Stimulated activated naive CD8-positive, alpha-beta T cell treated with anti-CD3 and anti-CD28 coated beads, Interleukin-15, Interleukin-2, amounts not matched to agents 100 U/mL and 50 U/mL, for 24 hours (primary cell): ENCODE measurements around the gene UBFD1.
"Not testable (repeated sequence)": the region's sequence is repeated elsewhere in the genome, so short reads cannot be mapped to it uniquely, and the experiment has no call there.

Experiments used
- ATAC-seq: fragments of 150-1000 bp; cut with Tn5 transposase; one replicate; pipeline ENCODE4 v1.10.0; 2021
- DNase-seq: peaks from one replicate; pipeline ENCODE4 v3.0.0; 2021

UBFD1 gene, protein sequence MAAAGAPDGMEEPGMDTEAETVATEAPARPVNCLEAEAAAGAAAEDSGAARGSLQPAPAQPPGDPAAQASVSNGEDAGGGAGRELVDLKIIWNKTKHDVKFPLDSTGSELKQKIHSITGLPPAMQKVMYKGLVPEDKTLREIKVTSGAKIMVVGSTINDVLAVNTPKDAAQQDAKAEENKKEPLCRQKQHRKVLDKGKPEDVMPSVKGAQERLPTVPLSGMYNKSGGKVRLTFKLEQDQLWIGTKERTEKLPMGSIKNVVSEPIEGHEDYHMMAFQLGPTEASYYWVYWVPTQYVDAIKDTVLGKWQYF

DNA sequence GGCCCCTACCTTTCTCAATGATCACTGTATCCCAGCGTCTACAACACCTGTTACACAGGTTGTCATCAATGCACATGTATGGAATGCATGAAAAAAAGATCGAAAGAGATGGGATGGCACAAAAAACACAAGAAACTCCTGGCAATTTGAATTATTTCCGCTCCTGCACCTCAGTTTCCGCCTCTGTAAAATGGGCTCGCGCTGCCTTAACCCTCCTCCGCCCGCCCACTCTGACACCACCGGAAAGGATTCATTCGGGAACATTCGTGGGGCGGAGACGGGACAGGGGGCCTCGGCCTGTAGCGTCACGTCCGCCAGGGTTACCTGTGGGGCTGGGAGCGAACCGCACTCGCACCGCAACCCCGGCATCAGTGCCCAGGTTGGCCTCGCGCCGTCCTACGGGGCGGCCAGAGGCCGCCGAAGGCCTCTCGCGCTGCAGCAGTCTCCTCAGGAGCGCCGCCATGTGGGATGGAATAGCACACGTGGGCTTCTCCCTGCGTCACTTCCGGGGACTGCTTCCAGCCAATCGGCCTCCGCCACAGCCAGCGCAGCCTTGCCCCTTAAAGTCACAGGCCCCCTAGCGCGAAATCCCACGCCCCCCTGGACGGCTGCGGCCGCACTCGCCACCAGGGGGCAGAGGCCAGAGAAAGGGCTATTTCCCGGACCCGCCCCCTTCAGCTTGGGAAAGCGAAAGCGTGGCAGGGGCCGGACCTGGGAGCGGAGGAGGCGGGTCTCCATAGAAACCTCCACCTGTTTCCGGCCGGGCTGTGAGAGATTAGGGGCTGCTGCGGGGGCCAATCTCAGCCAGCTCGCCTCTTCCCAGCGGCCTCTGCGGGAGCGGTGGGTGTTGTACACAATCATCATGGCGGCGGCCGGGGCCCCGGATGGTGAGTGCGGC, at the start of gene UBFD1, which contains the start of gene EARS2:
UBFD1 (plus strand) TSS at position 847 of the 898 bp plus-strand sequence; CDS start at position 863, 16 bp downstream.
EARS2 (minus strand) TSS at position 470 of the 898 bp plus-strand sequence; CDS start at position 463, 7 bp downstream.
- ATAC-seq (peak; percentile 93), DNase-seq (peak; percentile 99)

DNA sequence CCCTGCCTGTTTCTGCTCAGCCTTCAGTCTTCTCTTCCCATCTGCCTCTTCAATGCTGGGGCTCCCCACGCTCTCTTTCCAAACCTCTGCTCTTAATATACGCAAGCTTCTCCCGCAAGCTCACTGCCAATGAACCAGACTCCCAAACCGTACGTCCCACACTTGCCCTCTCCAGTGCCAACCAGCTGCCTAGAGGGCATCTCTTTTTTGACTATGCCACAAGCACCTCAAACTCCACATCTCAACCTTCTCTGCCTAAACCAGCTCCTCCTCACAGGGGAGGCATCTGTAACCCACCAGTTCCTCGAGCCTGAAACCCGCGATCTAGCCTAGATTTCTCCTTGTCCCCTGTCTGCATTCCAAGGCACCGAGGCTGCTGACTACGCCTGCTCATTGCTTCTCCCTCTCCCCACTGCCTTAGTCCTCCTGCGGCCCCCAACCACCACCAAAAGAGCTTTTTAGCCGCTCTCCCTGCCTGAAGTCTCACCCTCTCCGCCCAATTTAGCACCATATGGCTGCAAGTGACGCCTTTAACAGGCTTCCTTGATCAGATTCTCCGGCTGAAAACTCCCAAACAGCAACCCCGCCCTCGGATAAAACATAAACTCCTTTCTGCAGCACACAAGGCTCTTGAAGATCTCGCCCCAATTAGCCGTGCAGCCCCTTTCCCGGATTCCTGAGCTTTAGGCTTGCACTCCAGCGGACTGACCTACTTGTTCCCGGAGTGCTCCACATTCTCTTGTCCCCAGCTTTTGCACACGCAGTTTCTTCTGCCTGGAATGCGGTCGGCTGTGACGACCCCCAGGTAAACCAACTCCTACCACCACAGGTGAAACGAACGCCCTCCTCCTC, 48.7 kb upstream of the UBFD1 start:
- DNase-seq (no peak), ATAC-seq (no peak)

DNA sequence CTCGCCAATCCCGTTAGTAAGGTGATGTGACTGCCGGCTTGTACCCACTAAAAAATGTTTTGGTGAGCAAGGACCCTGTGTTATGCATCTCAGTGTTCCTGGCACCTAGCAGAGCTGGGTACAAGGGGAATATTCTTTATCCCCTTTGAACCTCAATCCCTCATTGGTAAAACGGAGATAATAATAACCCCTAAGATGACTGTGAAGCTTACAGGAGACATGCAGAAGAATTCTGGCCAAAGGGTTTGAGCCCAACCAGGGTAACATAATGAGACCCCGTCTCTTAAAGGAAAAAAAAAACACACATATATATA, 48.1 kb upstream of the UBFD1 start:
- no peak for ATAC-seq
- DNase-seq = no peak

DNA sequence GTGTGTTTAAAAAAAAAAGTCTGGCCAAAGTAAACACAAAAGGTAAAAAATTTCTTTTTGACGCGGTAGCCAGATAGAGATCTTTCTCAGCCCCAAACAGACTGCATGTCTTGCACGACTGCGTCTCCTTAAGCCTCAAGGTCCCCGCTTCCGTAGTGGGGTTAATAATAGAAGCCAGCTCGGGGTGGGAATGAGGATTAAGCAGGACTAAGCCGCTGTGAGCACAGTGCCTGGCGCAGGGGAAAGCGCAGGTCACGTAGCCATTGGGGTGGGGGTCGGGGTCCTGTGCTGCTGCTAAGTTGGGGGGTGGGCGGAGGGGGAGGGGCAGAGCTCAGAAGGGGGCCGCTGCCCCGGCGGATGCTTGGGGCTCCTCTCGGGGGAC, 47.8 kb upstream of the UBFD1 start:
- no peak for ATAC-seq
- peak; percentile 32 for DNase-seq

DNA sequence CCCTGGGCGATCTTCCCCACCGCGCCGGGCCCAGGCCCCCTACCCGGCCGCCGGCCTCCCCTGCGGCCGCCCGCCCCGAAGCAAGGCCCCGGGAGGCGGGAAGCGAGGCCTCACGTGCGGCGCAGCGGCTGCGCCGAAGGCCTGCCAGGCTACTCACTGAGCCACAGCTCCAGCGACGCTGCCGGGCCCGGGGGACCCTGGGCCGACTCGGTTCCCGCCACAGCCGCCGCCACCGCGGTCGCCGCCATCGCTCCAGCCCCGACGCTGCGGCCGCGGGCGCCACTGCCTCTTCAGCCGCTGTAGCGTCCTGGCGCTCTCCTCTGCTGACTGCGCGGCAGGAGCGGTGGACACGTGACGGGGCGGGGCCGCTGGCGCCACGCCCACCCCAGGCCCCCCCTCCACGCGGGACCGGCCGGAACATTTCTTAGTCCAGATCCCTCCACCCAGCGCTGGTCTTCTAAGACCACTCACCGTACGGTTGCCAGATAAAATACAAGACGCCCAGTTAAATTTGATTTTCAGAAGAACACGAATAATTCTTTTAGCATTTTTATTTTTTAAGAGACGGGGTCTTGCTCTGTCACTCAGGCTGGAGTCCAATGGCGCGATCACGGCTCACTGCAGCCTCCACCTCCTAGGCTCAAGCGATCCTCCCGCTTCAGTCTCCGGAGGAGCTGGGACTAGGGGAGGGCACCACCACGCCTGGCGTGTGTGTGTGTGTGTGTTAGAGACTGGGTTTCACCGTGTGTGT, 47.2 kb upstream of the UBFD1 start, which contains the start of gene GGA2:
GGA2 (minus strand) TSS at position 331 of the 751 bp plus-strand sequence; CDS start at position 248, 83 bp downstream.
- DNase-seq (peak; percentile 84), ATAC-seq (peak; percentile 93)

DNA sequence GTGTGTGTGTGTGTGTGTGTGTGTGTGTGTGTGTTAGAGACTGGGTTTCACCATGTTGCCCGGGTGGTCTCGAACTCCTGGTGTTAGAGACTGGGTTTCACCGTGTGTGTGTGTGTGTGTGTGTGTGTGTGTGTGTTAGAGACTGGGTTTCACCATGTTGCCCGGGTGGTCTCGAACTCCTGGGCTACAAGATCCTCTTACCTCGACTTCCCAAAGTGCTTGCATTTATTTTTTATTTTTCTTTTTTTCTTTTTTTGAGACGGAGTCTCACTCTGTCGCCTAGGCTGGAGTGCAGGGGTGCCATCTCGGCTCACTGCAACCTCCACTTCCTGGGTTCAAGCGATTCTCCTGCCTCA, 46.6 kb upstream of the UBFD1 start:
- not testable (repeated sequence) for DNase-seq, ATAC-seq

DNA sequence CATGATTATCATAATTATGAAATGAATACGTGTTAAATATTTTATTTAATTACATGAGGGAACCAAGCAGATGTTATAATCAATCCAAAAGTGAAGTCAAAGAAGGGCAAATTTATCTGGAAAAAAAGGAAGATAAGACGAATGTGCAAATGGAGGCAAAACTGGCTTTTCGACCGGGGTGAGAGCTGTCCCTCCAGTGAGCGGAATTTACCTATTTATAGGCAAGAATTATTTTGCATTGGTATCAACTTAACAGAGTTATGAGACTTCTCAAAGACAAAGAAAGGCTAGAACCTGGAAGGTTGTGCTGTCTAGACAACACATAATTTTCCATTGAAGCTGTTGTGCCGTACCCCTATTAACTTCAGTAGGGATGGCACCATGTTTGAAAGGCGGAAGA, 45.8 kb upstream of the UBFD1 start:
- DNase-seq = no peak
- ATAC-seq = no peak

DNA sequence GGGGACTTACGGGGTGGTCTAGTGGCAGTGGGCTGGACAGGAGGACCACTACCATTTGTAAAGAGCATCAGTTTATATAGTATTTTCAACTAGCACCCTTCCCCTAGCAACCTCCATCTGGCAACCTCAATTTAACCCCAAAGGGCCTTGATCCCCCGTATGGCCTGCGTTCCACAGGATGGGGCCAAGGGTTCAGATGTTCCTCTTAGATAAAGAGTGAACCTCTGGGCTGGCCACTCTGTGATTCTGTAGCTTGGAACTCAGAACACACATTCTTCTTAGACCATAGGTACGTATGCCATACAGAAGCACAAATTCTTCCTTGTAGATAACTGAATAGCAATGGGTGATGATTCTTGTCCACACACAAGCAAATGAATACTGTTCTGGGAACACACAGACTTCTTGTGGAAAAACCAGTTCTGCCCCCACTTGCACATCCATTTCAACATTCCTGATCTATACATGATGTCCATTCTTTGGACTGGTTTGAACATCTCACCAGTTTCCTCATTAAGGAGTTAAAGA, 45.3 kb upstream of the UBFD1 start:
- ATAC-seq (no peak), DNase-seq (no peak)

DNA sequence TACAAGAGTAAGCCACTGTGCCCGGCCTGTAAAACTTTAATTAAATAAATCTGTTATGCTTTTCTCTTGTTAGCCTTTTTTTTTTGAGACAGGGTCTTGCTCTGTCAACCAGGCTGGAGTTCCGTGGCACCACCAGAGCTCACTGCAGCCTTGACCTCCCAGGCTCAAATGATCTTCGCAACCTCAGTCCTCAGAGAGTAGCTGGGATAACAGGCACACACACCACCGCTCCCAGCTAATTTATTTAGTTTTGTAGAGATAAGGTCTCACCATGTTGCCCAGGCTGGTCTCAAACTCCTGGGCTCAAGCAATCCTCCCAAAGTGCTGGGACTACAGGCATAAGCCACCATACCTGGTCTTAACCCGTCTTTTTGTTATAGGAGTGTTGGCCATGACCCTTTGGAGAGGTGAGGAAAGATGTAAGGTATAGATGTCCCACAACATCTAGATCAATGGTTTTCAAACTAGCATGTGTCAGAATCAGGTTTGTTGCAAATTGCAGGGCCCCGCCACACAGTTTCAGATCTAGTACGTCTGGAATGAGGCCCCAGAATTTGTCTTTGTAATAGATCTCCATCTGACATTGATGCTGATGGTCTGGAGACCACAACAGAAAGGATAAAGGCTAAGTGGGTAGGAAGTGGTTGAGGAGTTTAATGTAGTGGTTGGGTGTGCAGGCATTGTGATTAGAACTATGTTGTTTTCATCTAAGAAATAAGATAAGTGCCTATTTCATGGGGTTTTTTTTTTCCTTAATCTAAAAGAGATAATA, 43.0 kb upstream of the UBFD1 start:
- DNase-seq (peak; percentile 29), ATAC-seq (peak; percentile 60)

DNA sequence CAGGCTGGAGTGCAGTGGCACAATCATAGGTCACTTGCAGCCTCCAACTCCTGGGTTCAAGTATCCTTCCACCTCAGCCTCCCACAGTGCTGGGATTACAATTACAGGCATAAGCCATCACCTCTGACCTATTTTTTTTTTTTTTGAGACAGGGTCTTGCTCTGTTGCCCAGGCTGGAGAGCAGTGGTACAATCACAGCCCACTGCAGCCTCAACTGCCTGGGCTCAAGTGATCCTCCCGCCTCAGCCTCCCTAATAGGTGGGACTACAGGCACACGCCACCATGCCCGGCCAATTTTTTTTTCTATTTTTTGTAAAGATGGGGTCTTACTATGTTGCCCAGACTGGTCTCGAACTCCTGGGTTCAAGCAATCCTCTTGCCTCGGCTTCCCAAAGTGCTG, 41.6 kb upstream of the UBFD1 start:
- ATAC-seq = no peak
- no peak for DNase-seq

DNA sequence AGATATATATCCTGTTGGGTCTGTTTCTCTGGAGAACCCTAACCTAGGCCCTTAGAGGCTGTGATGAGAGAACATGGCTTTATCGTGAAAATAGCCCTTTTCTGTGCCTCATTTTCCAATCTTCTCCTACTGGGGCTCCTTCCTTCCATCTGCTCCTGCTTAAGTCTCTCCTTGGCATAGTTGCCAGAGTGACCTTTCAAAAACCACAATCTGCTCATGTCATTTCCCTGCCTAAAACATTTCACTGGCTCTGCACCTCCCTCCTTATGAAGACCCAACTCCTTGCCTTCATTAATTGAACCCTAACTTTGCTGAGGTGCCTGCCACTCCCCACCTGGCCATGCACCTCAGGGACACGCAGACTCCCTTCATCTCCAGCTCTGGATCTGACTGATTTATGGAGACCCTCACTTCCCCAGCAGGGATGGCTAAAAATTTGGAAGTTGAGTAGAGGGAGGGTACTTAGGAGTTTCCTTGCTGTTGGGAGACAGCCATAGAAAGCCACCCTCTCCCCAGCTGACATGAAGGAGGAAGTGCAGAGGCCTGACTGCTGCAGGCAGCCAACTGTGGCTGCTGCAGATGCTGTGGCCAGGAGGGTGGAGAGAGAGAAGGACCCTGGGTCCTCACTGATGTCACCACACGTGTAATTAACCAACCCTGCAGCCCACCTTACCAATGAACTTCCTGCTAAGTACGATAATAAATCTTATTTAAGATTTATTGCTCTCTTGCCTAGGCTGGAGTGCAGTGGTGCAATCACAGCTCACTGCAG, 41.0 kb upstream of the UBFD1 start:
- ATAC-seq (no peak), DNase-seq (no peak)

DNA sequence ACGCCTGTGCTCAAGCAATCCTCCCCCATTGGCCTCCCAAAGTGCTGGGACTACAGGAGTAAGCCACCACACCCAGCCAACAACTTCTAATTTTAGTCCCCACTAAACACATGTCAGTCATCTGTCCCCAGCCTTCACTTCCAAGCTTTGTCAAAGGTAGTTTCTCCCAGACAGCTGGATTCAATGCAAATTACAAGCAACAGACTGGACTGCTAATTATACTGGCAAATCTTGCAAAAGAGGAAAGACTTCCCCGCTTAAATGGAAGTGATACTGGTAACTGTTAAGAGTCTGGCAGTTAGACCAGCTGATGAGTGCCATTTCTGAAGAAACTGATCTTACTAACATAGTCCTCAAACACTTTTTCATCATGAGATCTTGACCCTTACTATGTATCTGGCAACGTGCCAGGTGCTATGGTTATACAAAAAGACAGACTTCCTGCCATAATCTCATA, 39.1 kb upstream of the UBFD1 start:
- ATAC-seq (no peak), DNase-seq (no peak)

DNA sequence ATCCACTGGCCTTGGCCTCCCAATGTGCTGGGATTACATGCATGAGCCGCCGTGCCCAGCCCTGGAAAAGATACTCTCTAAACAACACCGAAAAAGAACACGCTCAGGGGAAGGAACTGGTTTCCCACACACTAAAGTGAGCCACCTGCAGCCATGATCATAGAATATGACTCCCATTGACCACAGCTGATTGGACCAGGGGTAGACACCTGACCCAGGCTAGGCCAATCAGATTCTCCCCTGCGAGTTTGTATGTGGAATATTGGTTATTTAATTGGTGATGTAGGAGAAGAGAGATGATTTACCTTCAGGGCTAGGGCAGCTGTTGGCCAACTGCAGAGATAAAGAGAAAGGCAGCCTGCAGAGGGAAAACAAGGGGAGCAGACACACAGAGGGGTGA, 38.2 kb upstream of the UBFD1 start:
- DNase-seq (no peak), ATAC-seq (no peak)

DNA sequence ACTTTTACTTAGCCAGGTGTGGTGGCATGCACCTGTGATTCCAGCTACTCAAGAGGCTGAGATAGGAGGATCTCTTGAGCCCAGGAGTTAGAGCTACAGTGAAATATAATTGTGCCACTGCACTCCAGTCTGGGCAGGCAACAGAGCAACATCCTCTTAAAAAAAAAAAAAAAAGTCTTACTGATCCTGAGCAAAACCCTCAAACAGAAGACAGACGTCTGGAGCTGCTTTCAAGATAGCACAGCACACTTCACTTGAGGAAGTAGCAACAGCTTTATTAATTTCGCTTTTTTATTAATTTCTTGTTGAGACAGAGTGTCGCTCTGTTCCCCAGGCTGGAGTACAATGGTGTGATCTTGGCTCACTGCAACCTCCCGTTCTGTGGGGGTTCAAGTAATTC, 37.0 kb upstream of the UBFD1 start:
- ATAC-seq (no peak), DNase-seq (no peak)

DNA sequence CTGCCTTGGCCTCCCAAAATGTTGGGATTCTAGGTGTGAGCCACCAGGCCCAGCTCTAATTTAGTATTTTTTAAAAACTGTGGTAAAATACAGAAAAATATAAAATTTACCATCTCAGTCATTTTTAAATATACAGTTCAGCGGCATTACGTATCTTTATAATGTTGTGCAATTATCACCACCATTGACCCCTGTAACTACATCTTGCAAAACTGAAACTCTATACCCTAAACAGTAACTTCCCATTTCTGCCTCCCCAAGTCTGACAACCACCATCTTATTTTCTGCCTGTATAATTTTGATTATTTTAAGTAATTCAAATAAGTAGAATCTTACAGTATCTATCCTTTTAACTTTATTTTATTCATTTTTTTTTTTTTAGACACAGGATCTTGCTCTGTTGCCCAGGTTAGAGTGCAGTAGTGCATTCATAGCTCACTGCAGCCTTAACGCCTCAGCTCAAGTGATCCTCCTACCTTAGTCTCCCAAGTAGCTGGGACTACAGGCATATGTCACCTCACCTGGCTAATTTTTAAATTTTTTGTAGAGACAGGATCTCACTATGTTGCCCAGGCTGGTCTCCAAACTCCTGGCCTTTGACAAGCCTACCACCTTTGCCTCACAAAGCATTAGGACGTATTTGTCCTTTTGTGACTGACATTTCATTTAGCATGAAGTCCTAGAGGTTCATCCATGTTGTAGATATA, 36.3 kb upstream of the UBFD1 start:
- ATAC-seq (no peak), DNase-seq (no peak)

DNA sequence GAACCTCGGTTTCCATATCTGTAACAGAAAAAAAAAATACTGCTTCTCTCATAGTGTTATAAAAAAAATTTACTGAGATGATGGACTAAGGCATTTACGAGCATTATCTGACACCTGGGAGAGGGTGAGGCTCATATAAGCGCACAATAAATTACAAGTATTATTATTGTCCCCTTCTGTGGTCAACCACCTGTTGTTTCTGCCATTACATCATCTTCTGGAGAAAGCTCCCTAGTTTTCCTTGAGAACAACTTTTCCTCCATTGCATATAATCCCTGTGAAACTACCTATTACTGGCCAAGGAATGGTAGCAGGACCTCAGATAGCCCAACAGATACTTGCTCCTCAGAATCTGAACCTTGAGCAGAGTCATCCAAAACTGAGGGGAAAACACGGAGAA, 35.6 kb upstream of the UBFD1 start:
- DNase-seq (no peak), ATAC-seq (no peak)

DNA sequence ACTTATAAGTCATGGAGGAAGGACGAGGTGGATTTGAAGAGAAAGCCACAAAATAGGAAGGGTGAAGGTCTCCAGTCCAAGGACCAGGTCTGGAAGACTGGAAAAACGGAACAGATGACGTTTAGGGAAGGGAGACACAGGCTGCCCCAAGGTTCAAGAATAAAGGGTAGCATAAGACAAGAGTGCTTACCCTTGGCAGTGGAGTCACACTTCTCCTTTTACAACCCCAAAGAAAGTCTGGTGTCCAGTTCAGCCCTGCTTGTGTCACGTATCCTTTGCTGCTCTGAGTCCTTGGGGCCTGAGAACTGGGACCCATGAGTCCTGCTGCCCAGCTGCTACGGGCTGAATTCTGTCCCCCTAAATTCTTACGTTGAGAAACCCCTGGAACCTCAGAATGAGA, 34.2 kb upstream of the UBFD1 start:
- DNase-seq = no peak

DNA sequence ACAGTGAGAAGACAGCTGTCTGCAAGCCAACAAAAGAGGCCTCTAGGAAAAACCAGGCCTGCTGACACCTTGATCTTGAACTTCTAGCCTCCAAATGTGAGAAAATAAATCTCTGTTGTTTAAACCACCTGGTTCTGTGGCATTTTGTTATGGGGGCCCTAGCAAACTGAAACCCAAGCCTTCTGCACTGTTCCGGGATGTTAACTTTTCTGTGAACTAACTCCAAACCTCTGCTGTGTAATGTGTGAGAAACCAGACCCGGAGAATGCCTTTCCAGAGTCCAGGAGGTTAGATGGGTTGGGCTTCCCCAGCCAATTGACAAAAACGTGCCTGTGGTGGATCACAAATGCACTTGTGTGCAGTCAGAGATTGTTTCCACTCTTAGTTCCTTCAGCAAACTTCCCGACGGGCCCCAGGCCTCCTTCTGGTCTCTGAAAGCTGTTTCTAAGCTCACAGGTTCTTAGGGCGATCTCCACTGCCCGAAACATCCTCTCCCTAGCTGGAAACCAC, 33.6 kb upstream of the UBFD1 start:
- DNase-seq = no peak
- no peak for ATAC-seq

More for the DNA sequence above, 34.2 kb upstream of the UBFD1 start:
- no peak for ATAC-seq

DNA sequence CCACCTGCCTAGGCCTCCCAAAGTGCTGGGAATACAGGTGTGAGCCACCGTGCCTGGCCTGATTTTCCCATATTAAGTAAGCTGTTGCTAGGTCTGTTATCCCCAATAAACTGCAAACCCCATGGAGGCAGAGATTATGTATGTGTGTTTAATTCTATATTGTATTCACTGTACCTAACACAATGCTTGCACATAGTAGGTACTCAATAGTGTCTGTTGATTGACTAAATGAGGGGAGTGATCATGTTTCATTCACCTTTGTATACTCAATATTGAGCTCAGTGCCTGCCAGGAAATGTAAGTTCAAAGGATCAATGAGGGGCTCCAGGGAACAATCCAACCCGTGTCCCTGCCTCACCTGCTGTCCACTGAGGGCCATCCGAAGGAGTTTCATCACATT, 32.6 kb upstream of the UBFD1 start:
- no peak for DNase-seq
- ATAC-seq = no peak
